Brain microvascular endothelial cell (primary cell): Measurements from ENCODE around the gene DEAF1.
"Not testable (repeated sequence)": the region's sequence is repeated elsewhere in the genome, so short reads cannot be mapped to it uniquely, and the experiment has no call there.

ENCODE experiments used
- DNase-seq: peaks from one replicate; pipeline ENCODE4 v3.0.0-alpha.2; 2020
- H3K27ac ChIP-seq: fragments of 250-450 bp; sonication (Bioruptor Pico); 2 replicates; pipeline ENCODE4 v1.5.1; 2020; ENCODE audit warnings: mild to moderate bottlenecking, moderate library complexity
- H3K27me3 ChIP-seq: fragments of 250-450 bp; sonication (Bioruptor Pico); replicated peaks from 2 replicates; pipeline ENCODE4 v1.5.1; 2020; ENCODE audit warnings: mild to moderate bottlenecking
- H3K36me3 ChIP-seq: fragments of 250-450 bp; sonication (Bioruptor Pico); replicated peaks from 2 replicates; pipeline ENCODE4 v1.5.1; 2020; ENCODE audit warnings: mild to moderate bottlenecking
- H3K4me3 ChIP-seq: 2 replicates; pipeline ENCODE4 v1.5.1; 2011; ENCODE audit warnings: low read depth, mild to moderate bottlenecking, control low read depth, low read length, moderate library complexity
- in situ Hi-C: cut with HindIII; loops from 2 replicates; pipeline ENCODE4 v1.10.0; 2017; ENCODE audit warnings: low sequenced_read_pairs, low pct_ligation_motif_present
- TF ChIP-seq, protein P1 (sequence below): IDR thresholded peaks from 2 replicates; pipeline ENCODE4 v1.5.1; 2011; ENCODE audit warnings: low read depth, mild to moderate bottlenecking, moderate library complexity, low read length, control low read depth, inconsistent platforms; ENCODE audit errors: missing control alignments

Gene DEAF1

DNA sequence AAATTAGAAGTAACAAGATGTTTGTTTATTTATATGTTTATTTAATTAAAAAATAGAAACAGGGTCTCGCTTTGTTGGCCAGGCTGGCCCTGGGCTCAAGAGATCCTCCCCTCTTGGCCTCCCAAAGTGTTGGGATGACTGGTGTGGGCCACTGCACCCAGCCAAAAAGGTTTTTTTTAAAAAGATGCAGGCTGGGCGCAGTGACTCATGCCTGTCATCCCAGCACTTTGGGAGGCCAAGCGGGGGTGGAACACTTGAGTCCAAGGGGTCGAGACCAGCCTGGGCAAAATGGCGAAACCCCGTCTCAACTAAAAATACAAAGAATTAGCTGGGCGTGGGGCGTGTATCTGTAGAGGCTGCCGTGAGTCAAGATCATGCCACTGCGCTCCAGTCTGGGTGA lies 44.5 kb downstream of the DEAF1 start:
- no peak overlapping the region for H3K27ac ChIP-seq
- peaks cover 6% of the 10 kb centered on the region for H3K36me3 ChIP-seq
- in situ Hi-C loops, result no loop called here
- H3K27me3 ChIP-seq, result no peaks in the 10 kb centered on the region
- no peak overlapping the region for H3K4me3 ChIP-seq
- TF ChIP-seq, protein P1, sequence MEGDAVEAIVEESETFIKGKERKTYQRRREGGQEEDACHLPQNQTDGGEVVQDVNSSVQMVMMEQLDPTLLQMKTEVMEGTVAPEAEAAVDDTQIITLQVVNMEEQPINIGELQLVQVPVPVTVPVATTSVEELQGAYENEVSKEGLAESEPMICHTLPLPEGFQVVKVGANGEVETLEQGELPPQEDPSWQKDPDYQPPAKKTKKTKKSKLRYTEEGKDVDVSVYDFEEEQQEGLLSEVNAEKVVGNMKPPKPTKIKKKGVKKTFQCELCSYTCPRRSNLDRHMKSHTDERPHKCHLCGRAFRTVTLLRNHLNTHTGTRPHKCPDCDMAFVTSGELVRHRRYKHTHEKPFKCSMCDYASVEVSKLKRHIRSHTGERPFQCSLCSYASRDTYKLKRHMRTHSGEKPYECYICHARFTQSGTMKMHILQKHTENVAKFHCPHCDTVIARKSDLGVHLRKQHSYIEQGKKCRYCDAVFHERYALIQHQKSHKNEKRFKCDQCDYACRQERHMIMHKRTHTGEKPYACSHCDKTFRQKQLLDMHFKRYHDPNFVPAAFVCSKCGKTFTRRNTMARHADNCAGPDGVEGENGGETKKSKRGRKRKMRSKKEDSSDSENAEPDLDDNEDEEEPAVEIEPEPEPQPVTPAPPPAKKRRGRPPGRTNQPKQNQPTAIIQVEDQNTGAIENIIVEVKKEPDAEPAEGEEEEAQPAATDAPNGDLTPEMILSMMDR, result no peak
- DNase-seq, result no peak

DNA sequence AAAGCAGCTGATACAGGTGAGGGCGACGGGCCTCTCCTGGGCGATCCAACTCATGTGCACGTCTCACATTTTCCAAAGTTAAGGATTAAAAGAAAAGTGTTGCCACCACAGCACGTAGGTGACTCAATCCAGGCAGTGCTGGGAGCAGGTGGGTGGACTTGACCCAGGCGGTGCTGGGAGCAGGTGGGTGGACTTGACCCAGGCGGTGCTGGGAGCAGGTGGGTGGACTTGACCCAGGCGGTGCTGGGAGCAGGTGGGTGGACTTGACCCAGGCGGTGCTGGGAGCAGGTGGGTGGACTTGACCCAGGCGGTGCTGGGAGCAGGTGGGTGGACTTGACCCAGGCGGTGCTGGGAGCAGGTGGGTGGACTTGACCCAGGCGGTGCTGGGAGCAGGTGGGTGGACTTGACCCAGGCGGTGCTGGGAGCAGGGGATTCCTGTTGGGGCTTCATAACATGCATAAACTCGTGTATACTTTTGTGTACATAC lies 47.3 kb downstream of the DEAF1 start:
- H3K36me3 ChIP-seq, result peaks cover 13% of the 10 kb centered on the region
- H3K27ac ChIP-seq, in situ Hi-C loops, H3K4me3 ChIP-seq, DNase-seq, H3K27me3 ChIP-seq: not testable (repeated sequence)

DNA sequence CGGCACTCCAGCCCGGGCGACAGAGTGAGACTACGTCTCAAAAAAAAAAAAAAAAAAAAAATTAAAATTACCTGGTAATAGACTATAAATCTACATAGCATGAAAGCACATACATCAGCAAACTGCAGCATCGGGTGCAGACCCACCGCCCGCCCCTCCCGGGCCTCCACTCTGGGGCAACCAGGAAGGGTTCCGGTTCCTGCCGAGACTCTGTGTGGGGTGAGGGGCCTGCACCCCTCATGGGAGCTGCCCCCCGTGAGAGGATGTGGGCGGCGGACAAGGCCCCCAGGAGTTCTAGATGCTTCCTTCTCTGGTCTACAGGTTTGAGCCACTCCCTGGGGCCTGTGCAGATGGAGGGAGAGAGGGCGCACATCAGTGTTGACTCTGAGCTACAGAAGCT lies 48.8 kb downstream of the DEAF1 start:
- Histone ChIP-seq H3K27me3 (no peaks in the 10 kb centered on the region), H3K27ac (no peak overlapping the region), H3K4me3 (no peak overlapping the region), H3K36me3 (peaks cover 13% of the 10 kb centered on the region)
- no peak for DNase-seq
- in situ Hi-C loops, result no loop called here
- TF ChIP-seq, protein P1, result no peak

DNA sequence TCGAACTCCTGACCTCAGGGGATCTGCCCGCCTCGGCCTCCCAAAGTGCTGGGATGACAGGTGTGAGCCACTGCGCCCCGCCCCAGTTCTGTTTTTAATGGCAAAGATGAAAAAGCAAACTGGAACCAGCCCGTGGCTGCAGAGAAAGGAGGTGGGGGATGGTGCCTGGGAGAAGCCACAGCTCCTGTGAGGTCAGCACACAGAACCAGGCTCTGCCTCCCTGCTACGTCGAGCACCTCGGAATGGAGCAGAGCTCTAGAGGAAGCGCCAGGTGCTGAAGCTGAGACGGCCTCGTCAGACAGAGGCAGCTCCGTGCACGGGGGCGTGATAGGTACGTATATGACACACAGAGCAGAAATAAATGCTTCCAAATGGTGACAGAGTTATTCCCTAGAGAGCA lies 49.5 kb downstream of the DEAF1 start:
- no peak overlapping the region for H3K27ac ChIP-seq
- TF ChIP-seq, protein P1, result no peak
- no peak for DNase-seq
- H3K4me3 ChIP-seq, result no peak overlapping the region
- peaks cover 13% of the 10 kb centered on the region for H3K36me3 ChIP-seq
- peaks cover 2% of the 10 kb centered on the region for H3K27me3 ChIP-seq
- in situ Hi-C loops, result no loop called here

DNA sequence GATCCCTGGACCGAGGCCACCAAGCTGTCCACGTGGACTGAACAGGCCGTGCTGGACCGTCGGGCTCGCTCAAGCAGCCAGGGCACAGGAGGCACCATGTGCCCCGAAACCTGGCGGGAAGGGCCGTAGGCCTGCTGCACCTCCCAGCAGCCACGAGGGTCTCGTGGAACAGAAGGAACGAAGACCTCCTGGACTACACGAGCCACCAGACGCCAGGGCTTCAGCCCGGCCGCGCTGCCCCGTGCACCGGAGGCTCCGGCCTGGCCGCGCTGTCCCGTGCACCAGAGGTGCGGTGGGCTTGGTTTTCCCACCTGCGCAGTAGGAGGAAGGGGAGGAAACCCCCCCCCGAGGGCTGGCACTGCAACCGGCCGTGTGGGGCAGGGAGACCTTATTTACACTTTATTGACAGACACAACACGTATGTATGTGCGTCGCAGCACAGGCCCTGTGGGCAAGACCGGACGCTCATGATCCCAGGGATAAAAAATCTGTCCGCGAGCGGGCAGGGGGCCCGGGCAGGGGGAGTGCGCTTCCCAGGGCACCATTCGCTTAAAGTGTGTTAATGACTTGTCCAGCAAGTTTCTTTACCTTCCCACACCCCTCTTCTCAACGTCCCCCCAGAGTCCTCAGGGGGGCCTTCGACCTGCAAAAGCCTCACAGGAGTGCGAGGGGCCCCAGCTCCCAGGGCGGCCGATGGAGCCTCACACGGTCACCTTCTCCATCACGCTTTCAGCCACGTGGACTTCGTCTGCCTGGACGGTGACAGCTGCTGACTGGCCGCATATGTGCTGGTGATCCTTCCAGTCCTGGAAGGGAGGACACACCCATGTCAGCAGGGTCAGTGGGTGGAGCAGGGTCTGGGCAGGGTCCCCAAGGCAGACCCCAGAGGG lies 50.9 kb downstream of the DEAF1 start:
- in situ Hi-C loops, result no loop called here
- H3K27ac ChIP-seq, result no peak overlapping the region
- DNase-seq, result no peak
- peaks cover 13% of the 10 kb centered on the region for H3K36me3 ChIP-seq
- H3K27me3 ChIP-seq, result peaks cover 9% of the 10 kb centered on the region
- TF ChIP-seq, protein P1, result no peak
- no peak overlapping the region for H3K4me3 ChIP-seq

DNA sequence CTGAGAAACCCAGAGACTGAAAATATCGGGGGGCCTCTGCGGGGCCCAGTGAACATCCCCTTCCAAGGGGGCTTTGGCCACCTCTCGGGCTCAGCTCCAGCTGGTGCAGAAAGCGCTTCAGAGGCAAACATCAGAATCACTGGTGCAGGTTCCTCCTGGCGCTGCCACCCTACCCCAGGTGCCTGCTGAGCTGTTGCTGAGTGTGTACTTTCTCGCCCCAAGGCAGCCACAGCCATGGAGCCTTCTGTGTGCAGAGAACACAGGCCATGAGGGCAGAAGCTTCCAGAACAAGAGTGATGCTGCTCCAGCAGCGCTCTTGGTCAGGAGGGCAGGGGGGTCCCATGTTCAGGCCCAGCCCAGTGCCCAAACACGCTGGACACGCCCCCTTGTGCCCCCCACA lies 51.7 kb downstream of the DEAF1 start:
- H3K36me3 ChIP-seq, result peaks cover 8% of the 10 kb centered on the region
- no peak overlapping the region for H3K27ac ChIP-seq
- DNase-seq, result no peak
- peaks cover 16% of the 10 kb centered on the region for H3K27me3 ChIP-seq
- TF ChIP-seq, protein P1, result no peak
- no peak overlapping the region for H3K4me3 ChIP-seq
- in situ Hi-C loops, result no loop called here
